NCI-H2196 treated with DMSO at 0.1 percent for 48 hours (cell line): ENCODE data around the gene ARHGAP5.

Experiments used
- DNase-seq: peaks from one replicate; lab custom pipeline; 2025; ENCODE audit not compliant: unreplicated experiment; lab: John Stamatoyannopoulos, UW

Gene ARHGAP5

GRCh38 chr14:32074887-32075572 is 2.1 kb upstream of the ARHGAP5 start:
- no peak for DNase-seq

- no peak for DNase-seq
Measured at GRCh38 chr14:32075672-32076277, 1.3 kb upstream of the ARHGAP5 start.

GRCh38 chr14:32076278-32077080 is 625 bp upstream of the ARHGAP5 start:
- DNase-seq, result peak; percentile 90

- DNase-seq, result no peak
Measured at GRCh38 chr14:32078023-32078857, 1.1 kb downstream of the ARHGAP5 start.

GRCh38 chr14:32078858-32079216 is 1.7 kb downstream of the ARHGAP5 start:
- no peak for DNase-seq

GRCh38 chr14:32079264-32079663 is 2.2 kb downstream of the ARHGAP5 start:
- DNase-seq, result no peak

GRCh38 chr14:32080001-32080510 is 3.0 kb downstream of the ARHGAP5 start:
- no peak for DNase-seq

- DNase-seq, result no peak
Measured at GRCh38 chr14:32081901-32082300, 4.8 kb downstream of the ARHGAP5 start.

- no peak for DNase-seq
Measured at GRCh38 chr14:32083315-32083624, 6.2 kb downstream of the ARHGAP5 start.

GRCh38 chr14:32083789-32084188 is 6.7 kb downstream of the ARHGAP5 start:
- no peak for DNase-seq

- DNase-seq, result no peak
Measured at GRCh38 chr14:32085182-32085844, 8.2 kb downstream of the ARHGAP5 start.

GRCh38 chr14:32085845-32086383 is 8.8 kb downstream of the ARHGAP5 start:
- DNase-seq, result no peak

GRCh38 chr14:32087173-32087861 is 10.2 kb downstream of the ARHGAP5 start:
- DNase-seq, result no peak

GRCh38 chr14:32087907-32088306 is 10.8 kb downstream of the ARHGAP5 start:
- DNase-seq, result no peak

- DNase-seq, result no peak
Measured at GRCh38 chr14:32090686-32091085, 13.6 kb downstream of the ARHGAP5 start.

GRCh38 chr14:32099473-32099872 is 22.4 kb downstream of the ARHGAP5 start:
- DNase-seq, result no peak

GRCh38 chr14:32100175-32100574 is 23.1 kb downstream of the ARHGAP5 start:
- no peak for DNase-seq

GRCh38 chr14:32102152-32102787 is 25.2 kb downstream of the ARHGAP5 start:
- DNase-seq, result no peak

- DNase-seq, result no peak
Measured at GRCh38 chr14:32102968-32103367, 25.9 kb downstream of the ARHGAP5 start.
